Astrocyte (in vitro differentiated cells and primary cell): ENCODE measurements around the gene SIK1. TPM values are rescaled to one million over a fixed set of nuclear protein-coding genes. Genes with fewer than 3 reads are reported as not detected.
"Not testable (repeated sequence)": the region's sequence is repeated elsewhere in the genome, so short reads cannot be mapped to it uniquely, and the experiment has no call there.

Source experiments
- DNase-seq: peaks from one replicate; pipeline ENCODE4 v3.0.0-alpha.2; 2010; ENCODE audit warnings: low read depth
- FAIRE-seq: peaks from 2 replicates; lab custom pipeline; 2011; peaks lifted over from hg19 to GRCh38; lab: Jason Lieb, UNC
- H2AFZ ChIP-seq: 2 replicates; pipeline ENCODE4 v1.6.0; 2012; ENCODE audit warnings: low read depth, low read length, inconsistent platforms
- H3K27ac ChIP-seq: 2 replicates; pipeline ENCODE4 v1.5.1; 2011; ENCODE audit warnings: low read depth, low read length, inconsistent platforms
- H3K27me3 ChIP-seq: 2 replicates; pipeline ENCODE4 v1.6.0; 2011; ENCODE audit warnings: low read length, inconsistent platforms; ENCODE audit not compliant: insufficient read depth
- H3K36me3 ChIP-seq: 2 replicates; pipeline ENCODE4 v1.5.1; 2011; ENCODE audit warnings: low read length, inconsistent platforms; ENCODE audit not compliant: insufficient read depth
- H3K4me1 ChIP-seq: 2 replicates; pipeline ENCODE4 v1.5.1; 2011; ENCODE audit warnings: low read length, inconsistent platforms; ENCODE audit not compliant: insufficient read depth
- H3K4me2 ChIP-seq: 2 replicates; pipeline ENCODE4 v1.6.0; 2012; ENCODE audit warnings: low read length, inconsistent platforms
- H3K4me3 ChIP-seq: 2 replicates; pipeline ENCODE4 v1.5.1; 2011; ENCODE audit warnings: low read depth, mild to moderate bottlenecking, low read length, inconsistent platforms; ENCODE audit not compliant: insufficient read depth
- H3K79me2 ChIP-seq: 2 replicates; pipeline ENCODE4 v1.6.0; 2012; ENCODE audit warnings: mild to moderate bottlenecking, low read length, inconsistent platforms; ENCODE audit not compliant: insufficient read depth
- H3K9ac ChIP-seq: 2 replicates; pipeline ENCODE4 v1.6.0; 2012; ENCODE audit warnings: mild to moderate bottlenecking, low read length, inconsistent platforms
- H3K9me3 ChIP-seq: 2 replicates; pipeline ENCODE4 v1.5.1; 2012; ENCODE audit warnings: low read depth, mild to moderate bottlenecking, low read length, inconsistent platforms; ENCODE audit not compliant: insufficient read depth
- H4K20me1 ChIP-seq: 2 replicates; pipeline ENCODE4 v1.6.0; 2012; ENCODE audit warnings: low read length, inconsistent platforms; ENCODE audit not compliant: insufficient read depth
- H3K27ac Mint-ChIP-seq: one replicate; pipeline ENCODE4 v1.8.0; 2021; ENCODE audit warnings: mild to moderate bottlenecking, mixed read lengths; ENCODE audit not compliant: unreplicated experiment
- H3K27me3 Mint-ChIP-seq: one replicate; pipeline ENCODE4 v1.8.0; 2021; ENCODE audit warnings: low read depth, mixed read lengths; ENCODE audit not compliant: unreplicated experiment
- H3K36me3 Mint-ChIP-seq: one replicate; pipeline ENCODE4 v1.8.0; 2021; ENCODE audit warnings: low read depth, mixed read lengths; ENCODE audit not compliant: unreplicated experiment
- H3K4me1 Mint-ChIP-seq: one replicate; pipeline ENCODE4 v1.8.0; 2021; ENCODE audit warnings: low read depth, mixed read lengths; ENCODE audit not compliant: unreplicated experiment
- H3K4me3 Mint-ChIP-seq: one replicate; pipeline ENCODE4 v1.8.0; 2021; ENCODE audit warnings: mild to moderate bottlenecking, moderate library complexity, mixed read lengths; ENCODE audit not compliant: unreplicated experiment
- H3K9me3 Mint-ChIP-seq: one replicate; pipeline ENCODE4 v1.8.0; 2021; ENCODE audit warnings: mild to moderate bottlenecking, mixed read lengths; ENCODE audit not compliant: unreplicated experiment
- total RNA-seq: library from RNA; stranded (reverse); gene quantifications from 2 replicates; pipeline ENCODE4 v1.2.1, GENCODE V29; 2021

Gene SIK1
- total RNA-seq, 1 donor from 2014 or later = 68.0 TPM

- DNase-seq, H3K4me2 ChIP-seq, H3K27me3 Mint-ChIP-seq, H3K4me3 ChIP-seq, H3K9ac ChIP-seq, H3K9me3 ChIP-seq, H3K36me3 Mint-ChIP-seq, H3K9me3 Mint-ChIP-seq, H3K36me3 ChIP-seq, H3K27ac ChIP-seq, H4K20me1 ChIP-seq, FAIRE-seq, H3K4me3 Mint-ChIP-seq, H3K79me2 ChIP-seq, H3K4me1 ChIP-seq, H2AFZ ChIP-seq, H3K4me1 Mint-ChIP-seq, H3K27ac Mint-ChIP-seq, H3K27me3 ChIP-seq: not testable (repeated sequence)
Measured at GRCh38 chr21:43426004-43426403, 927 bp downstream of the SIK1 start.

- not testable (repeated sequence) for DNase-seq, H3K79me2 ChIP-seq, H3K4me2 ChIP-seq, H3K36me3 ChIP-seq, H3K9me3 ChIP-seq, FAIRE-seq, H3K27ac ChIP-seq, H3K36me3 Mint-ChIP-seq, H3K27ac Mint-ChIP-seq, H3K27me3 Mint-ChIP-seq, H3K4me3 Mint-ChIP-seq, H3K4me3 ChIP-seq, H3K4me1 ChIP-seq, H3K9ac ChIP-seq, H2AFZ ChIP-seq, H3K4me1 Mint-ChIP-seq, H4K20me1 ChIP-seq, H3K27me3 ChIP-seq, H3K9me3 Mint-ChIP-seq
Measured at GRCh38 chr21:43419475-43419874, 7.5 kb downstream of the SIK1 start.

- FAIRE-seq, H3K27me3 Mint-ChIP-seq, H3K36me3 ChIP-seq, H3K4me3 Mint-ChIP-seq, H4K20me1 ChIP-seq, H3K4me3 ChIP-seq, H3K9me3 ChIP-seq, H3K4me1 ChIP-seq, H3K4me1 Mint-ChIP-seq, H3K9me3 Mint-ChIP-seq, H3K27ac Mint-ChIP-seq, H3K27me3 ChIP-seq, H3K4me2 ChIP-seq, H3K36me3 Mint-ChIP-seq, H3K9ac ChIP-seq, H2AFZ ChIP-seq, DNase-seq, H3K79me2 ChIP-seq, H3K27ac ChIP-seq: not testable (repeated sequence)
Measured at GRCh38 chr21:43414576-43414975, 12.4 kb downstream of the SIK1 start.

- not testable (repeated sequence) for H3K9ac ChIP-seq, H3K27me3 ChIP-seq, H3K4me2 ChIP-seq, H3K9me3 Mint-ChIP-seq, H2AFZ ChIP-seq, H3K36me3 Mint-ChIP-seq, H3K9me3 ChIP-seq, H4K20me1 ChIP-seq, H3K4me3 Mint-ChIP-seq, H3K4me3 ChIP-seq, DNase-seq, H3K36me3 ChIP-seq, H3K4me1 ChIP-seq, H3K4me1 Mint-ChIP-seq, H3K27ac ChIP-seq, H3K27me3 Mint-ChIP-seq, FAIRE-seq, H3K27ac Mint-ChIP-seq, H3K79me2 ChIP-seq
Measured at GRCh38 chr21:43412020-43412788, 14.7 kb downstream of the SIK1 start.

- H4K20me1 ChIP-seq = not testable (repeated sequence)
Measured at GRCh38 chr21:43410456-43411068, 16.4 kb downstream of the SIK1 start.

GRCh38 chr21:43407139-43407538, 19.8 kb downstream of the SIK1 start:
- not testable (repeated sequence) for H3K9ac ChIP-seq, H3K9me3 Mint-ChIP-seq, H3K79me2 ChIP-seq, H3K4me2 ChIP-seq, H3K4me3 ChIP-seq, H3K36me3 ChIP-seq, H3K4me3 Mint-ChIP-seq, H3K9me3 ChIP-seq, H3K27ac Mint-ChIP-seq, DNase-seq, H4K20me1 ChIP-seq, H3K27me3 Mint-ChIP-seq, H3K27ac ChIP-seq, H3K4me1 ChIP-seq, H3K36me3 Mint-ChIP-seq, H2AFZ ChIP-seq, FAIRE-seq, H3K27me3 ChIP-seq, H3K4me1 Mint-ChIP-seq

More at GRCh38 chr21:43410456-43411068, 16.4 kb downstream of the SIK1 start:
- H2AFZ ChIP-seq, H3K27ac Mint-ChIP-seq, H3K27me3 Mint-ChIP-seq, H3K4me1 Mint-ChIP-seq, FAIRE-seq, H3K4me3 Mint-ChIP-seq, H3K36me3 Mint-ChIP-seq, H3K4me2 ChIP-seq, H3K36me3 ChIP-seq, H3K27ac ChIP-seq, H3K9me3 Mint-ChIP-seq, H3K4me1 ChIP-seq, H3K9me3 ChIP-seq, H3K9ac ChIP-seq, H3K79me2 ChIP-seq, H3K27me3 ChIP-seq, DNase-seq, H3K4me3 ChIP-seq: not testable (repeated sequence)
